ENCODE results near the gene CHAC1. TPM values are rescaled to one million over a fixed set of nuclear protein-coding genes. Genes with fewer than 3 reads are reported as not detected.

The CHAC1 gene
- polyA plus RNA-seq, 2 of the 4 experiments (the other 2 are of a cell fraction), result 4.9 to 22.2 TPM

DNA sequence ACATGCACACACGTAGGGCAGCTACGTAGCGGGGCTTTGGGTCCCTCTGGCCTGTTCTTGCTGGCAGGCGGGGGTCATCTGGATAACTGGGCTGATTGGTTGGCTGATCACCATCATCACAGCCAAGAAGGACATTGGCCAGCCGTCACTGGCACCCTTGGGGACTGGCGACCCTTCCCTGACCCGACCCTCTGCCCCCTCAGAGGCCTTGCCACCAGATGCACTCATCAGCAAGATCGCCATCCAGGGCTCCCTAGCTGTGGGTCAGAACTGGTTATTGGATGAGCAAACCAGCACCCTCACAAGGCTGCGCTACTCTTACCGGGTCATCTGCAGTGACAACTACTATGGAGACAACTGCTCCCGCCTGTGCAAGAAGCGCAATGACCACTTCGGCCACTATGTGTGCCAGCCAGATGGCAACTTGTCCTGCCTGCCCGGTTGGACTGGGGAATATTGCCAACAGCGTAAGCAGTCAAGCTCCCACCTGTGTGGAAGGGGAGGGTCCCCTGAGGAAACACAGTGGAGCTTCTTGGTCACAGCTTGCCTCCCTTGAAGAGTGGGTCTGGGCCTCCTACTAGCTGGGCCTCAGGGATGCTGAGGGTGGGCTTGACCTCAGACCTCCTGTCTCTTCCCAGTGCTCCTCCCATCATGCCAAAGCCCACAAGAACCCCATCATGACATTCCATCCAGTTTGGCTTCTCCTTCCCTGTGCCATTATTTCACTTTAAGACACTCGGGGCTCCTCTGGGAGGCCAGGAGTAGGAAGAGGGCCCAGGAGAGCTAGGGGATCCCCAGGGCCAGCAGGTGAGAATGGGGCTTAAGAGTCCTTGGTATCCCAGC, 21.8 kb upstream of the CHAC1 start:
- no peak for ATAC-seq

DNA sequence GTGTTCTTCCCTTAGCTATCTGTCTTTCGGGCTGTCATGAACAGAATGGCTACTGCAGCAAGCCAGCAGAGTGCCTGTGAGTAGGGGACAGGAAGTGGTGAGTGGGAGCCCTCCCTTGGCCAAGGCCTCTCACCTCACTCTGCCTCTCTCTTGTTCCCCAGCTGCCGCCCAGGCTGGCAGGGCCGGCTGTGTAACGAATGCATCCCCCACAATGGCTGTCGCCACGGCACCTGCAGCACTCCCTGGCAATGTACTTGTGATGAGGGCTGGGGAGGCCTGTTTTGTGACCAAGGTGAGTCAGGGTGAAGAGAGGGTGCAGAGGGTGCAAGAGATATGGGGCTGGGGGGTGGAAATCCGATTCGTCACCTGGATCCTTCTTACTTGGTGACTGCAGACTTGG, 21.1 kb upstream of the CHAC1 start:
- Histone ChIP-seq H3K4me2 (no peak overlapping the region), H3K4me3 (no peak overlapping the region), H3K27ac (no peak overlapping the region), H3K4me1 (peaks cover 24% of the 10 kb centered on the region; the same call in 1 of the 3 replicates), H3K9me3 (no peaks in the 10 kb centered on the region)
- ChIA-PET CTCF (interaction anchor here (1.0 to 6.8 kb wide), 9 partner anchors 8 to 253 kb away, joined by 3 to 70 read pairs (median 10); no protein-coding TSS in a partner anchor), POLR2A (no interaction called here)
- WGBS (ENCODE audit: missing lambda C conversion rate), result 96% methylated on average over 7 of the region's 8 CpGs
- ATAC-seq, result no peak
- FAIRE-seq, result no peak
- DNase-seq (ENCODE audit: low read depth in 1 of 2, low spot score in 1 of 2), result no peak
- TF ChIP-seq CHD4 (IDR thresholded peaks at IDR 0.05; ENCODE audit: borderline replicate concordance), result no peak
- TF ChIP-seq, protein P1, sequence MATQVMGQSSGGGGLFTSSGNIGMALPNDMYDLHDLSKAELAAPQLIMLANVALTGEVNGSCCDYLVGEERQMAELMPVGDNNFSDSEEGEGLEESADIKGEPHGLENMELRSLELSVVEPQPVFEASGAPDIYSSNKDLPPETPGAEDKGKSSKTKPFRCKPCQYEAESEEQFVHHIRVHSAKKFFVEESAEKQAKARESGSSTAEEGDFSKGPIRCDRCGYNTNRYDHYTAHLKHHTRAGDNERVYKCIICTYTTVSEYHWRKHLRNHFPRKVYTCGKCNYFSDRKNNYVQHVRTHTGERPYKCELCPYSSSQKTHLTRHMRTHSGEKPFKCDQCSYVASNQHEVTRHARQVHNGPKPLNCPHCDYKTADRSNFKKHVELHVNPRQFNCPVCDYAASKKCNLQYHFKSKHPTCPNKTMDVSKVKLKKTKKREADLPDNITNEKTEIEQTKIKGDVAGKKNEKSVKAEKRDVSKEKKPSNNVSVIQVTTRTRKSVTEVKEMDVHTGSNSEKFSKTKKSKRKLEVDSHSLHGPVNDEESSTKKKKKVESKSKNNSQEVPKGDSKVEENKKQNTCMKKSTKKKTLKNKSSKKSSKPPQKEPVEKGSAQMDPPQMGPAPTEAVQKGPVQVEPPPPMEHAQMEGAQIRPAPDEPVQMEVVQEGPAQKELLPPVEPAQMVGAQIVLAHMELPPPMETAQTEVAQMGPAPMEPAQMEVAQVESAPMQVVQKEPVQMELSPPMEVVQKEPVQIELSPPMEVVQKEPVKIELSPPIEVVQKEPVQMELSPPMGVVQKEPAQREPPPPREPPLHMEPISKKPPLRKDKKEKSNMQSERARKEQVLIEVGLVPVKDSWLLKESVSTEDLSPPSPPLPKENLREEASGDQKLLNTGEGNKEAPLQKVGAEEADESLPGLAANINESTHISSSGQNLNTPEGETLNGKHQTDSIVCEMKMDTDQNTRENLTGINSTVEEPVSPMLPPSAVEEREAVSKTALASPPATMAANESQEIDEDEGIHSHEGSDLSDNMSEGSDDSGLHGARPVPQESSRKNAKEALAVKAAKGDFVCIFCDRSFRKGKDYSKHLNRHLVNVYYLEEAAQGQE (IDR thresholded peaks at IDR 0.05), result no peak
- no peak for TF ChIP-seq ESRRA (IDR thresholded peaks at IDR 0.05; ENCODE audit: borderline replicate concordance, low read length)
- no peak for TF ChIP-seq KDM1A (IDR thresholded peaks at IDR 0.05; ENCODE audit: low read depth)
- no peak for TF ChIP-seq NPAS2 (CRISPR knock-in tag; IDR thresholded peaks at IDR 0.05; ENCODE audit: borderline replicate concordance)
- no peak for TF ChIP-seq TFCP2L1 (CRISPR knock-in tag; IDR thresholded peaks at IDR 0.05)
- no peak for TF ChIP-seq GATA3 (IDR thresholded peaks at IDR 0.05; ENCODE audit: borderline replicate concordance)
- no peak for TF ChIP-seq HEYL (CRISPR knock-in tag; IDR thresholded peaks at IDR 0.05)
- no peak for TF ChIP-seq ZNF302 (CRISPR knock-in tag; IDR thresholded peaks at IDR 0.05)
- no peak for TF ChIP-seq RFX5 (IDR thresholded peaks at IDR 0.05)
- TF ChIP-seq, protein P2, sequence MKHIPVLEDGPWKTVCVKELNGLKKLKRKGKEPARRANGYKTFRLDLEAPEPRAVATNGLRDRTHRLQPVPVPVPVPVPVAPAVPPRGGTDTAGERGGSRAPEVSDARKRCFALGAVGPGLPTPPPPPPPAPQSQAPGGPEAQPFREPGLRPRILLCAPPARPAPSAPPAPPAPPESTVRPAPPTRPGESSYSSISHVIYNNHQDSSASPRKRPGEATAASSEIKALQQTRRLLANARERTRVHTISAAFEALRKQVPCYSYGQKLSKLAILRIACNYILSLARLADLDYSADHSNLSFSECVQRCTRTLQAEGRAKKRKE (CRISPR knock-in tag; IDR thresholded peaks at IDR 0.05; ENCODE audit: low read depth), result no peak

More for the DNA sequence above, 21.8 kb upstream of the CHAC1 start:
- ChIA-PET CTCF (interaction anchor here (0.9 to 6.8 kb wide), 15 partner anchors 9 to 257 kb away, joined by 3 to 70 read pairs (median 9); partner anchors contain the start of gene VPS18), POLR2A (interaction anchor here (1.9 to 2.9 kb wide), 2 partner anchors 10 to 21 kb away, joined by 10 to 16 read pairs; partner anchors contain the start of gene CHAC1)
- FAIRE-seq (no peak), DNase-seq (ENCODE audit: low read depth in 1 of 2, low spot score in 1 of 2) (no peak)
- H3K4me2 ChIP-seq, result peak overlapping the region; percentile 99
- no peaks in the 10 kb centered on the region for H3K9me3 ChIP-seq
- peaks cover 24% of the 10 kb centered on the region; the same call in 1 of the 3 replicates for H3K4me1 ChIP-seq
- WGBS (ENCODE audit: missing lambda C conversion rate), result 86% methylated on average over 13 of the region's 16 CpGs
- H3K27ac ChIP-seq, result no peak overlapping the region
- H3K4me3 ChIP-seq, result no peak overlapping the region
- TF ChIP-seq, protein P1 (IDR thresholded peaks at IDR 0.05), result no peak
- no peak for TF ChIP-seq SMC3 (IDR thresholded peaks at IDR 0.05)
- no peak for TF ChIP-seq GATA3 (IDR thresholded peaks at IDR 0.05; ENCODE audit: borderline replicate concordance)
- TF ChIP-seq CBX2 (IDR thresholded peaks at IDR 0.05; ENCODE audit: borderline replicate concordance, low read depth), result no peak
- TF ChIP-seq, protein P3, sequence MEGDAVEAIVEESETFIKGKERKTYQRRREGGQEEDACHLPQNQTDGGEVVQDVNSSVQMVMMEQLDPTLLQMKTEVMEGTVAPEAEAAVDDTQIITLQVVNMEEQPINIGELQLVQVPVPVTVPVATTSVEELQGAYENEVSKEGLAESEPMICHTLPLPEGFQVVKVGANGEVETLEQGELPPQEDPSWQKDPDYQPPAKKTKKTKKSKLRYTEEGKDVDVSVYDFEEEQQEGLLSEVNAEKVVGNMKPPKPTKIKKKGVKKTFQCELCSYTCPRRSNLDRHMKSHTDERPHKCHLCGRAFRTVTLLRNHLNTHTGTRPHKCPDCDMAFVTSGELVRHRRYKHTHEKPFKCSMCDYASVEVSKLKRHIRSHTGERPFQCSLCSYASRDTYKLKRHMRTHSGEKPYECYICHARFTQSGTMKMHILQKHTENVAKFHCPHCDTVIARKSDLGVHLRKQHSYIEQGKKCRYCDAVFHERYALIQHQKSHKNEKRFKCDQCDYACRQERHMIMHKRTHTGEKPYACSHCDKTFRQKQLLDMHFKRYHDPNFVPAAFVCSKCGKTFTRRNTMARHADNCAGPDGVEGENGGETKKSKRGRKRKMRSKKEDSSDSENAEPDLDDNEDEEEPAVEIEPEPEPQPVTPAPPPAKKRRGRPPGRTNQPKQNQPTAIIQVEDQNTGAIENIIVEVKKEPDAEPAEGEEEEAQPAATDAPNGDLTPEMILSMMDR (IDR thresholded peaks at IDR 0.05), result no peak
- TF ChIP-seq CHD4 (IDR thresholded peaks at IDR 0.05; ENCODE audit: borderline replicate concordance), result no peak
- TF ChIP-seq HOXB5 (CRISPR knock-in tag; IDR thresholded peaks at IDR 0.05), result no peak
- TF ChIP-seq HOXA7 (CRISPR knock-in tag; IDR thresholded peaks at IDR 0.05), result no peak
- no peak for TF ChIP-seq FOSB (CRISPR knock-in tag; IDR thresholded peaks at IDR 0.05)
- TF ChIP-seq FOXS1 (CRISPR knock-in tag; IDR thresholded peaks at IDR 0.05), result no peak
- TF ChIP-seq EHMT2 (IDR thresholded peaks at IDR 0.05; ENCODE audit: low read depth), result no peak
- no peak for TF ChIP-seq POLR2AphosphoS2 (conservative IDR thresholded peaks at IDR 0.05; ENCODE audit: low read length)
- TF ChIP-seq FOSL2 (IDR thresholded peaks at IDR 0.05), result no peak
- no peak for TF ChIP-seq FOSL2 (CRISPR knock-in tag; IDR thresholded peaks at IDR 0.05)
- TF ChIP-seq MAZ (IDR thresholded peaks at IDR 0.05; ENCODE audit: borderline replicate concordance, low read depth, low read length), result no peak
- TF ChIP-seq, protein P4, sequence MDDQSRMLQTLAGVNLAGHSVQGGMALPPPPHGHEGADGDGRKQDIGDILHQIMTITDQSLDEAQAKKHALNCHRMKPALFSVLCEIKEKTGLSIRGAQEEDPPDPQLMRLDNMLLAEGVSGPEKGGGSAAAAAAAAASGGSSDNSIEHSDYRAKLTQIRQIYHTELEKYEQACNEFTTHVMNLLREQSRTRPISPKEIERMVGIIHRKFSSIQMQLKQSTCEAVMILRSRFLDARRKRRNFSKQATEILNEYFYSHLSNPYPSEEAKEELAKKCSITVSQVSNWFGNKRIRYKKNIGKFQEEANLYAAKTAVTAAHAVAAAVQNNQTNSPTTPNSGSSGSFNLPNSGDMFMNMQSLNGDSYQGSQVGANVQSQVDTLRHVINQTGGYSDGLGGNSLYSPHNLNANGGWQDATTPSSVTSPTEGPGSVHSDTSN (IDR thresholded peaks at IDR 0.05), result no peak
- TF ChIP-seq ESRRA (IDR thresholded peaks at IDR 0.05; ENCODE audit: borderline replicate concordance, low read length), result no peak
